LNCAP (cell line): Measurements from ENCODE around the gene CLNK.

Source experiments
- TF ChIP-seq, protein P1 (sequence below): fragments of 450-650 bp; IDR thresholded peaks from 2 replicates; pipeline ENCODE4 v1.5.1; 2017; ENCODE audit warnings: mild to moderate bottlenecking

CLNK gene

DNA sequence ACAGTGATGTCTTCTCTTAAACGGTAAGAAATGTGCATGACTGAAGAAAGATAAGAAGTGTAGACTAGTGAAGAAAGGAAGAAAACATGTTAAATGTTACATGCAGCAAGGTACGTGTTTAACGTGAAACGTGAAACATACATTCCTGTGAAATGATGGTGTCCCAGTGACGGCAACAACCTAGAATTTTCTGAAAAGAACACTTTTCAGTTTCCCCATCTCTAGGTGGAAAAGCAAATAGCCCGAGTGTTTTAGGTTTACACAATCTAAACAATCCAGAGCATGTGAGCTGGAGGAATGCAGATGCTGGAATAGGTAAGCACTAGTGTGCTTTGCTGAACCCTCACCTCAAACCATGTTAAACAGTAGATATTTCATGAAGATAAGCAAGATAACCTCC lies 60.7 kb downstream of the CLNK start:
- TF ChIP-seq, protein P1, sequence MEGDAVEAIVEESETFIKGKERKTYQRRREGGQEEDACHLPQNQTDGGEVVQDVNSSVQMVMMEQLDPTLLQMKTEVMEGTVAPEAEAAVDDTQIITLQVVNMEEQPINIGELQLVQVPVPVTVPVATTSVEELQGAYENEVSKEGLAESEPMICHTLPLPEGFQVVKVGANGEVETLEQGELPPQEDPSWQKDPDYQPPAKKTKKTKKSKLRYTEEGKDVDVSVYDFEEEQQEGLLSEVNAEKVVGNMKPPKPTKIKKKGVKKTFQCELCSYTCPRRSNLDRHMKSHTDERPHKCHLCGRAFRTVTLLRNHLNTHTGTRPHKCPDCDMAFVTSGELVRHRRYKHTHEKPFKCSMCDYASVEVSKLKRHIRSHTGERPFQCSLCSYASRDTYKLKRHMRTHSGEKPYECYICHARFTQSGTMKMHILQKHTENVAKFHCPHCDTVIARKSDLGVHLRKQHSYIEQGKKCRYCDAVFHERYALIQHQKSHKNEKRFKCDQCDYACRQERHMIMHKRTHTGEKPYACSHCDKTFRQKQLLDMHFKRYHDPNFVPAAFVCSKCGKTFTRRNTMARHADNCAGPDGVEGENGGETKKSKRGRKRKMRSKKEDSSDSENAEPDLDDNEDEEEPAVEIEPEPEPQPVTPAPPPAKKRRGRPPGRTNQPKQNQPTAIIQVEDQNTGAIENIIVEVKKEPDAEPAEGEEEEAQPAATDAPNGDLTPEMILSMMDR: no peak

DNA sequence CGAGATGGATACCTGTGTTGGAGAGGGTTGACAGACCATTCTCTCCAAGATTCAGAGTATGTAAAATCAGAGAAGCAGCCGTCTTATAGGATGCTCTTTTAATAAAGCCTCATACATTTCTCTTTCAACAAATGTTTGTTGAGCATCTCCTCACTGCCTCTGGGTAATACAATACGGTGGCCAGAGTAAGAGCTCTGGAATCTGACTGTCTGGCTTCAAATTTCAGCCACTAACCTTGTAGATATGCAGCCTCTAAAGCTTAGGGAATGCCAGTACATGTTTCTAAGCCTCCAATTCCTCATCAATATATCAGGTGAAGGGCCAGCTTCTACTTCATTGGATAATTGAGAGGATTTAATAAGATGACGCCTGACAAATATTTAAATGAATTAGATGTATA lies 61.3 kb downstream of the CLNK start:
- TF ChIP-seq, protein P1: no peak

DNA sequence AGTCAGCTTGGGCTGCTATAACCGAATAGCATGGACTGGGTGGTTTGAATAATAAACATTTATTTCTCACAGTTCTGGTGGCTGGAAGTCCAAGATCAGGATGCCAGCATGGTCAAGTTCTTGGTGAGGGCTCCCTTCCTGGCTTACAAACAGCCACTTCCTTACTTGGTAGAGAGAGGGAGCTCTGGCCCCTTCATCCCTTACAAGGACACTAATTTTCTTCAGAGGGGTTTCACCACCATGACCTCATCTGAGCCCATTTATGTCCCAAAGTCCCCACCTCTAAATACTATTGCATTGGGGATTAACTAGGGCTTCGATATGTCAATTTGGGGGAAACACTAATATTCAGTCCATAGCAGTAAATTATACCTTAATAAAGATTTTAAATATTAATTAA lies 61.8 kb downstream of the CLNK start:
- TF ChIP-seq, protein P1: peak; percentile 38; the same call in 1 of the 2 replicates

DNA sequence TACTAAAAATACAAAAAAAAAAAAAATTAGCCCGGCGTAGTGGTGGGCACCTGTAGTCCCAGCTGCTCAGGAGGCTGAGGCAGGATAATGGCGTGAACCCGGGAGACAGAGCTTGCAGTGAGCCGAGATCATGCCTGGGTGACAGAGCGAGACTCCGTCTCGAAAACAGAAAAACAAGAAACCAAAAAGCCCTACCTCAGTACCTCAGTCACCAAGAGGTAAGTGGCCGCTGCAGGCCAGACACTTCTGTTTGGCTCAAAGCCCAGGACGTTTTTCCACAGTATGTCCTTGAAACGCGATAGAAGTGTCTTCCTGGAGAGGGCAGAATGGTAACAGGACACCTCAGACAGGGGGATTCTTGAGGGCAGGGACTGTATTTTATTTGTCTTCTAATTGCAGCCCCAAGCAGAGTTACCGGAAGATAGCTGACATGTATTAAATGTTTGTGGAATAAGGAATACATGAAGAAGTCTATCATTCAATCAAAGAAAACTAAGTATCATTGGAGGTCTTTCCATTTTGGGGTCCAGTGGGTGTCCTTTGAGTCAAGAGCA lies 63.6 kb downstream of the CLNK start:
- TF ChIP-seq, protein P1: no peak

DNA sequence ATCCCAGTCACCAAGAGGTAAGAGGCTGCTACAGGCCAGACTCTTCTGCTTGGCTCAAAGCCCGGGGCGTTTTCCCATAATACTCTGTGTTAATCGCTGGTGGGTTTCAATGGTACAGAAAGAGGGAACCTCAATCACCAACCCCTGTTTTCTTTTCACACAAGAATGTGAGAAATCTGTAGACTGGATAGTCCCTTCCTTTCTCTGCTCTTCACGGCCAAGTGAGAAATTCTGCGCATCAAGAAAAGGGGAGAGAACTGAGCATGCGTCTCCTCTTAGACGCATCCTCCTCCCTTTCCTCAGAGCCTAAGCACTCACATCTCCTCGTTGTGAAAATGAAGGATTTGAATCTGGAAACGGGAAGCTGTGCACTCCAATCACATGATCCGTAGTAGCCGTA lies 64.7 kb downstream of the CLNK start:
- TF ChIP-seq, protein P1: no peak

DNA sequence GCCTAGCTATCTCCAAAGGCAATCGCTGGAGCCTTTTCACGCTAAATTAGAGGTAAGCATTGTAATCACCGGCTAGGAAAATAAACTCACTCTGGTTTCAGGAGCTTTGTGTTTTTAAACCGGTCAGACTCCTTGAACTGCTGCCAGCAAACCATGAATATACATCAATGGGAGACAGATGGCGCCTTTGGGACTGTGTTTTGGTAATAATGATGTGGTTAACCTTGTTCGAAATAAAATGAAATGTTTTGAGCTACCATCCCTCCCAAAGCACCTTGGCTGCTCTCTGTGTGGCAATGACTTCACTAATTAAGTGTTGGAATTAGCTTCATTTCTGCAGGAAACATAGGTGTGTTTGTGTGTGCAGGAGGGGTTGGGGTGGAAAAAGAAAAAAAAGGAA lies 65.3 kb downstream of the CLNK start:
- TF ChIP-seq, protein P1: peak; percentile 37; the same call in 1 of the 2 replicates

DNA sequence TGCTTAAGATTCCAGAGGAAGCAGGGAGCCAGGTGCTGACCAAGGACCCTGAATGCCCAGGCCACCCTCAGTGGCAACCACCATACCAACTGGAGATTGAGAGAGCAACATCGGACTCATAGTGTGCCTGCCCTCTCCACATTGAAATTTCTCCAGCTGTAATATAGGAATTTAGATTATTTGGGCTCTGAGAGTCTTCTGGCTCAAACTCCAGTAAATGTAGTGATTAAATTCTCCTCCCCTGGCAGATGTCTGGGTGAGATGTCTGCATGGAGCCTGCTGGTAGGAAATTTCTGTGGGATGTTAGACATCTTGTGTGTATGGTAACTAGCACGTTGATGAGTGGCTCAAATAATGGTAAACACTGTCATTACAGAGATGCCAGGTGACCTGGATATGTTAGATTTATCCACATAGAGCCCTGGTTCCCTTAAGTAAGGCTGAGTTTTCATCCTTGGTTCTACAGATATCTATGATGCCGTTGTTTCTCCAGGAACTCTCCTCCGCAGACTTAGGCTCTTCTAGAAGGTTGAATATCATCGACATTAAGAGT lies 70.6 kb downstream of the CLNK start:
- TF ChIP-seq, protein P1: no peak

DNA sequence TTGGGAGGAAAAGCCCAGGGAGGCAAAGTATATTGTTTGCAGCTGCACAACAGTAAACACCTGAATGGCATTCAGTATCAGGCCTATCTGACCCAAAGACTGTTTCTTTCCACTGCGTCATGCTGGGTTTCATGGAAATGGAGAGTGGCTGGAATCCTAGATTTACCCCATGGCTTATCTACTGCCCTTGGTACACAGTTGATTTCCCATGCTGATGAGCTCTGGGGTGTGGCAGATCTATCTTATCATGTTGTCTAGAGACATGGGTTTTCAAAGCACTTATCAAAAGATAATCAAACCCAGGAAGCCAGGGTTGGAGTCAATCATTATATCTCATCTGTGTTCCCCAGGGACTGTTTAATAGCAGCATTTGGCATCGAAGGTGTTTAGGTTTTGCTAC lies 72.1 kb downstream of the CLNK start:
- TF ChIP-seq, protein P1: no peak
